K562 (cell line): ENCODE measurements around the gene KAZN. TPM values are rescaled to one million over a fixed set of nuclear protein-coding genes. Genes with fewer than 3 reads are reported as not detected.

Experiments
- BCOR ChIP-seq: fragments of 450-650 bp; IDR thresholded peaks from 2 replicates; pipeline ENCODE4 v1.6.1; 2016
- BHLHE40 ChIP-seq: IDR thresholded peaks from 2 replicates; pipeline ENCODE4 v1.6.1; 2011; ENCODE audit warnings: low read length, improper control_type of control experiment
- CHD1 ChIP-seq: fragments of 200-600 bp; sonication (generic); IDR thresholded peaks from one replicate; pipeline ENCODE4 v1.6.1; 2012; ENCODE audit warnings: mild to moderate bottlenecking, moderate library complexity, low read length, inconsistent platforms
- CREM ChIP-seq: IDR thresholded peaks from 2 replicates; pipeline ENCODE4 v1.6.1; 2014; ENCODE audit warnings: antibody characterized with exemption, low read depth
- ETV1 ChIP-seq: fragments of 450-650 bp; conservative IDR thresholded peaks from 2 replicates; pipeline ENCODE4 v1.6.1; 2016; ENCODE audit warnings: missing genetic modification characterization, control low read depth, low read depth, missing compliant biosample characterization
- GTF2E2 ChIP-seq: fragments of 200-800 bp; sonication (Bioruptor generic); IDR thresholded peaks from 2 replicates; pipeline ENCODE4 v1.6.1; 2016; ENCODE audit warnings: missing genetic modification characterization, missing compliant biosample characterization
- HIVEP1 ChIP-seq: fragments of 250-450 bp; sonication (Bioruptor Pico); IDR thresholded peaks from 2 replicates; pipeline ENCODE4 v1.4.0; 2020; ENCODE audit warnings: mild to moderate bottlenecking
- IRF2 ChIP-seq: sonication (generic); formaldehyde crosslinking; IDR thresholded peaks from 2 replicates; pipeline ENCODE4 v1.8.1; 2022; ENCODE audit warnings: mild to moderate bottlenecking, missing genetic modification reagents
- KLF6 ChIP-seq: fragments of 250-450 bp; sonication (Bioruptor Pico); IDR thresholded peaks from 2 replicates; pipeline ENCODE4 v1.4.0; 2020; ENCODE audit warnings: mild to moderate bottlenecking, moderate library complexity, borderline replicate concordance
- MAFK ChIP-seq: IDR thresholded peaks from 2 replicates; pipeline ENCODE4 v1.6.1; 2011; ENCODE audit warnings: low read length, improper control_type of control experiment
- MCM5 ChIP-seq: fragments of 450-650 bp; IDR thresholded peaks from 2 replicates; pipeline ENCODE4 v1.6.1; 2016; ENCODE audit warnings: low read depth
- MIER1 ChIP-seq: fragments of 450-650 bp; IDR thresholded peaks from 2 replicates; pipeline ENCODE4 v1.6.1; 2016; ENCODE audit warnings: antibody characterized with exemption, mild to moderate bottlenecking, low read depth
- MYBL2 ChIP-seq, 2 experiments: fragments of 450-650 bp in 1 of 2; sonication (generic) in 1 of 2; formaldehyde crosslinking in 1 of 2; IDR thresholded peaks; 2 replicates each; pipeline versions ENCODE4 v1.6.1 to v1.8.1; 2017 to 2022; ENCODE audit warnings: borderline replicate concordance in 1 of 2, inconsistent platforms in 1 of 2, low read depth in 1 of 2, mild to moderate bottlenecking in 1 of 2, missing genetic modification reagents in 1 of 2, moderate library complexity in 1 of 2
- NCOA2 ChIP-seq, 2 experiments: fragments of 450-650 bp; IDR thresholded peaks; 2 replicates each; pipeline ENCODE4 v1.6.1; 2018; ENCODE audit warnings: mild to moderate bottlenecking in 2 of 2, moderate library complexity in 1 of 2; ENCODE audit not compliant: partially characterized antibody in 2 of 2
- NR2C1 ChIP-seq, 2 experiments: fragments of 450-650 bp; IDR thresholded peaks; 2 replicates each; pipeline ENCODE4 v1.6.1; 2017; ENCODE audit warnings: mild to moderate bottlenecking in 2 of 2, antibody characterized with exemption in 1 of 2, inconsistent platforms in 1 of 2, missing compliant biosample characterization in 1 of 2, missing genetic modification characterization in 1 of 2
- NR2F6 ChIP-seq: fragments of 450-650 bp; formaldehyde crosslinking; IDR thresholded peaks from 2 replicates; pipeline ENCODE4 v1.4.0; 2020; ENCODE audit warnings: mild to moderate bottlenecking
- PCBP2 ChIP-seq: fragments of 200-400 bp; formaldehyde crosslinking; IDR thresholded peaks from 2 replicates; pipeline ENCODE4 v1.6.1; 2018; ENCODE audit warnings: low read length, low read depth, mild to moderate bottlenecking, moderate library complexity; ENCODE audit not compliant: poor library complexity, severe bottlenecking
- SIRT6 ChIP-seq: IDR thresholded peaks from one replicate; pipeline ENCODE4 v1.6.1; 2012; ENCODE audit warnings: low read depth, mild to moderate bottlenecking, control low read depth, inconsistent platforms, low read length, moderate library complexity
- SMC3 ChIP-seq: conservative IDR thresholded peaks from 2 replicates; pipeline ENCODE4 v1.6.1; 2011; ENCODE audit warnings: low read depth, low read length, improper control_type of control experiment; ENCODE audit not compliant: insufficient read depth
- ZC3H4 ChIP-seq: sonication (generic); formaldehyde crosslinking; IDR thresholded peaks from 2 replicates; pipeline ENCODE4 v1.9.0; 2021; ENCODE audit warnings: missing genetic modification reagents, borderline replicate concordance
- ZFP30 ChIP-seq: fragments of 250-450 bp; sonication (Bioruptor Pico); IDR thresholded peaks from 2 replicates; pipeline ENCODE4 v1.8.0; 2022; ENCODE audit warnings: moderate library complexity, mild to moderate bottlenecking, inconsistent platforms, borderline replicate concordance
- polyA plus RNA-seq, 8 experiments: library from polyadenylated mRNA; depleted of rRNA in 4 of 8; stranded (reverse) in 5 of 8; unstranded in 3 of 8; fragments of >200 nt; fragmentation: Nextera tagmentation in 2 of 8; fragmentation: Illumina TruSeq in 1 of 8; extraction: Ambion mirVana in 2 of 8; extraction: Trizol in 1 of 8; gene quantifications; 2 replicates each; pipeline versions ENCODE4 v1.2.1 to v1.2.3, GENCODE V29; 2011 to 2014; ENCODE audit warnings: inconsistent platforms in 1 of 8, missing spikeins in 1 of 8
- total RNA-seq, 7 experiments: library from RNA; depleted of rRNA in 6 of 7; stranded (reverse); fragments of >200 nt in 6 of 7; fragmentation: Illumina TruSeq in 2 of 7; extraction: Trizol in 2 of 7; gene quantifications; 2 replicates each; pipeline versions ENCODE4 v1.2.1 to v1.2.3, GENCODE V29; 2011 to 2021; ENCODE audit warnings: low replicate concordance in 1 of 7
- TF ChIP-seq, protein P1 (sequence below): fragments of 450-650 bp; IDR thresholded peaks from 2 replicates; pipeline ENCODE4 v1.6.1; 2016; ENCODE audit warnings: low read depth, mild to moderate bottlenecking, moderate library complexity
- TF ChIP-seq, protein P2 (sequence below): fragments of 250-450 bp; sonication (Bioruptor Pico); IDR thresholded peaks from 2 replicates; pipeline ENCODE4 v1.5.0; 2020; ENCODE audit warnings: mild to moderate bottlenecking
- TF ChIP-seq, protein P3 (sequence below): fragments of 250-450 bp; sonication (Bioruptor Pico); IDR thresholded peaks from 2 replicates; pipeline ENCODE4 v1.8.0; 2022; ENCODE audit warnings: moderate library complexity, mild to moderate bottlenecking, inconsistent platforms
- TF ChIP-seq, protein P4 (sequence below): fragments of 450-650 bp; IDR thresholded peaks from 2 replicates; pipeline ENCODE4 v1.7.1; 2018; ENCODE audit warnings: mild to moderate bottlenecking, low read depth; ENCODE audit not compliant: partially characterized antibody

The KAZN gene
- total and polyA plus RNA-seq, 9 of the 15 experiments (the other 6 are each of a cell fraction or from before 2014, with no cell fraction given): 2.1 to 21.6 (median 5.4) TPM

DNA sequence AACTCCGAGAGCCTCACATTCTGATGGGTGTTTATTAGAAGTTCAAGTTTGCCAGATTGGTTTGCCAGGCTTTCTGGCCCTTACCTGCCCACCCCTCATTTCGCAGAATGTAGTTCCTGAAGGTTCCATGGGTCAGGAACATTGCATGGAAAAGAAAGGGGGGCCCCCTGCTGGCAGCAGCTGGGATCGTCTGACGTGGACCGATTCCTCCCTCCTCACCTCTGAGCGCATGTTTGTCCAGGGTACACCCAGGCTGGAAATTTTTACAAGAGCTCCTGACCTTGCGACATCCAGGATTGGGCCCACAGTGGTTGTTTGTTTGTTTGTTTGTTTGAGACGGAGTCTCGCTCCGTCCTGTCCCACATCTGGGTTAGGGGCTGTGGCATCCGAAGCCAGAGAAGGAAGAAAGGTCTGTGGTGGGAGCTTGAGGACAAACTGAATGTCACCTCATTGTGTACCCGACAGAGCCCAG lies 429.1 kb downstream of the KAZN start (continued):
- no peak for TF ChIP-seq NCOA2 (IDR thresholded peaks at IDR 0.05; ENCODE audit: partially characterized antibody in 2 of 2)
- no peak for TF ChIP-seq CHD1
- TF ChIP-seq, protein P1, sequence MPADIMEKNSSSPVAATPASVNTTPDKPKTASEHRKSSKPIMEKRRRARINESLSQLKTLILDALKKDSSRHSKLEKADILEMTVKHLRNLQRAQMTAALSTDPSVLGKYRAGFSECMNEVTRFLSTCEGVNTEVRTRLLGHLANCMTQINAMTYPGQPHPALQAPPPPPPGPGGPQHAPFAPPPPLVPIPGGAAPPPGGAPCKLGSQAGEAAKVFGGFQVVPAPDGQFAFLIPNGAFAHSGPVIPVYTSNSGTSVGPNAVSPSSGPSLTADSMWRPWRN: no peak
- TF ChIP-seq, protein P2, sequence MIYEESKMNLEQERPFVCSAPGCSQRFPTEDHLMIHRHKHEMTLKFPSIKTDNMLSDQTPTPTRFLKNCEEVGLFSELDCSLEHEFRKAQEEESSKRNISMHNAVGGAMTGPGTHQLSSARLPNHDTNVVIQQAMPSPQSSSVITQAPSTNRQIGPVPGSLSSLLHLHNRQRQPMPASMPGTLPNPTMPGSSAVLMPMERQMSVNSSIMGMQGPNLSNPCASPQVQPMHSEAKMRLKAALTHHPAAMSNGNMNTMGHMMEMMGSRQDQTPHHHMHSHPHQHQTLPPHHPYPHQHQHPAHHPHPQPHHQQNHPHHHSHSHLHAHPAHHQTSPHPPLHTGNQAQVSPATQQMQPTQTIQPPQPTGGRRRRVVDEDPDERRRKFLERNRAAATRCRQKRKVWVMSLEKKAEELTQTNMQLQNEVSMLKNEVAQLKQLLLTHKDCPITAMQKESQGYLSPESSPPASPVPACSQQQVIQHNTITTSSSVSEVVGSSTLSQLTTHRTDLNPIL (CRISPR knock-in tag): no peak
- no peak for TF ChIP-seq MAFK
- TF ChIP-seq ZC3H4 (CRISPR knock-in tag): no peak
- peak; percentile 86 for TF ChIP-seq SMC3
- no peak for TF ChIP-seq NR2F6 (CRISPR knock-in tag)
- TF ChIP-seq IRF2: no peak
- peak; percentile 90 for TF ChIP-seq BCOR
- TF ChIP-seq ZFP30 (CRISPR knock-in tag): no peak
- TF ChIP-seq, protein P3, sequence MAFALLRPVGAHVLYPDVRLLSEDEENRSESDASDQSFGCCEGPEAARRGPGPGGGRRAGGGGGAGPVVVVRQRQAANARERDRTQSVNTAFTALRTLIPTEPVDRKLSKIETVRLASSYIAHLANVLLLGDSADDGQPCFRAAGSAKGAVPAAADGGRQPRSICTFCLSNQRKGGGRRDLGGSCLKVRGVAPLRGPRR: no peak
- peak; percentile 85 for TF ChIP-seq CREM
- no peak for TF ChIP-seq ETV1 (tag)
- no peak for TF ChIP-seq NR2C1 (IDR thresholded peaks at IDR 0.05)
- TF ChIP-seq NR2C1 (tag; IDR thresholded peaks at IDR 0.05): no peak
- no peak for TF ChIP-seq MIER1
- no peak for TF ChIP-seq PCBP2
- no peak for TF ChIP-seq SIRT6
- no peak for TF ChIP-seq KLF6 (CRISPR knock-in tag)
- TF ChIP-seq GTF2E2 (tag): no peak
- no peak for TF ChIP-seq HIVEP1
- TF ChIP-seq, protein P4, sequence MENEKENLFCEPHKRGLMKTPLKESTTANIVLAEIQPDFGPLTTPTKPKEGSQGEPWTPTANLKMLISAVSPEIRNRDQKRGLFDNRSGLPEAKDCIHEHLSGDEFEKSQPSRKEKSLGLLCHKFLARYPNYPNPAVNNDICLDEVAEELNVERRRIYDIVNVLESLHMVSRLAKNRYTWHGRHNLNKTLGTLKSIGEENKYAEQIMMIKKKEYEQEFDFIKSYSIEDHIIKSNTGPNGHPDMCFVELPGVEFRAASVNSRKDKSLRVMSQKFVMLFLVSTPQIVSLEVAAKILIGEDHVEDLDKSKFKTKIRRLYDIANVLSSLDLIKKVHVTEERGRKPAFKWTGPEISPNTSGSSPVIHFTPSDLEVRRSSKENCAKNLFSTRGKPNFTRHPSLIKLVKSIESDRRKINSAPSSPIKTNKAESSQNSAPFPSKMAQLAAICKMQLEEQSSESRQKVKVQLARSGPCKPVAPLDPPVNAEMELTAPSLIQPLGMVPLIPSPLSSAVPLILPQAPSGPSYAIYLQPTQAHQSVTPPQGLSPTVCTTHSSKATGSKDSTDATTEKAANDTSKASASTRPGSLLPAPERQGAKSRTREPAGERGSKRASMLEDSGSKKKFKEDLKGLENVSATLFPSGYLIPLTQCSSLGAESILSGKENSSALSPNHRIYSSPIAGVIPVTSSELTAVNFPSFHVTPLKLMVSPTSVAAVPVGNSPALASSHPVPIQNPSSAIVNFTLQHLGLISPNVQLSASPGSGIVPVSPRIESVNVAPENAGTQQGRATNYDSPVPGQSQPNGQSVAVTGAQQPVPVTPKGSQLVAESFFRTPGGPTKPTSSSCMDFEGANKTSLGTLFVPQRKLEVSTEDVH: no peak
- TF ChIP-seq MCM5: no peak
- peak; percentile 32; the same call in 1 of the 2 replicates for TF ChIP-seq BHLHE40
- no peak for TF ChIP-seq MYBL2 (IDR thresholded peaks at IDR 0.05; ENCODE audit: low read depth)
- TF ChIP-seq MYBL2 (CRISPR knock-in tag; IDR thresholded peaks at IDR 0.05; ENCODE audit: borderline replicate concordance): no peak
